Measurements from ENCODE around the gene DAZ3. TPM values are rescaled to one million over a fixed set of nuclear protein-coding genes. Genes with fewer than 3 reads are reported as not detected.
"Not testable (repeated sequence)": the region's sequence is repeated elsewhere in the genome, so short reads cannot be mapped to it uniquely, and the experiment has no call there.

DAZ3 gene
- total RNA-seq (not detected), polyA plus RNA-seq (ENCODE audit: insufficient read depth, low read depth, low replicate concordance) (not detected)
- long read RNA-seq, donor 1, result 0 reads
- long read RNA-seq, donor 2, result 0 reads
- long read RNA-seq, donor 3, result 0 reads
- long read RNA-seq, donor 4, result 0 reads
- long read RNA-seq, donor 5, result 0 reads
- long read RNA-seq, donor 6, result 0 reads
- long read RNA-seq, donor 7, result 0 reads
- long read RNA-seq, donor 8, result 0 reads
- long read RNA-seq, donor 9, result 0 reads
- long read RNA-seq, donor 10, result 0 reads

DNA sequence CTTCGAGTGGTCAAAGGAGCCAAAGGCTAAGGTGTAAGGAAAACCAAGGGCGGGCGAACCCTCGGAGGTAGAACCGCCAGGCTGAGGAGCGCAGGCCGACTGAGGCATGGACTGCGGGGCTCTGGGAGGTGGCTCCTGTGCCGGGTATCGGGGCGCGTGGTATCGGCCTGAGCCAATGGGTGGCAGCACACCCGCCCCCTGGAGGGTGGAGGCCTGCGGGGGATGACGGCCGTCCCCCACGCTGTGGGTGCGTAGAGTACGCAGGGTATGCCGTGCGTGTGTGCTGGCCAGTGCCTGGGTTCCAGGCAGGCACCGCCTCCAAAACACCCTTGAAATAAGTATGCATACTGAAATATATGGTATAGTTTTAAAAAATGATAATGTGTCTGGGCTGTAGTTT, at the start of gene DAZ3:
Gene DAZ3 (minus strand): TSS at position 101 of the 400 bp plus-strand sequence. CDS start 208 bp downstream, outside the sequence.
- H3K27ac ChIP-seq (ENCODE audit: low read depth in 2 of 2, low read length in 2 of 2); DNase-seq; FAIRE-seq; H3K9ac ChIP-seq (ENCODE audit: low read length in 3 of 3); H3K4me3 ChIP-seq (ENCODE audit: low read length in 3 of 3); intact Hi-C loops (cut with DNase I); H3K9me3 ChIP-seq (ENCODE audit: control insufficient read depth in 2 of 3, insufficient read depth in 1 of 3, low read length in 3 of 3); H3K27me3 ChIP-seq (ENCODE audit: control insufficient read depth, insufficient read depth, low read length); H3K4me1 ChIP-seq (ENCODE audit: control insufficient read depth in 2 of 3, insufficient read depth in 2 of 3, low read depth in 1 of 3, low read length in 3 of 3); H3K36me3 ChIP-seq (ENCODE audit: control insufficient read depth in 2 of 3, insufficient read depth in 3 of 3, low read length in 3 of 3): not testable (repeated sequence)

DNA sequence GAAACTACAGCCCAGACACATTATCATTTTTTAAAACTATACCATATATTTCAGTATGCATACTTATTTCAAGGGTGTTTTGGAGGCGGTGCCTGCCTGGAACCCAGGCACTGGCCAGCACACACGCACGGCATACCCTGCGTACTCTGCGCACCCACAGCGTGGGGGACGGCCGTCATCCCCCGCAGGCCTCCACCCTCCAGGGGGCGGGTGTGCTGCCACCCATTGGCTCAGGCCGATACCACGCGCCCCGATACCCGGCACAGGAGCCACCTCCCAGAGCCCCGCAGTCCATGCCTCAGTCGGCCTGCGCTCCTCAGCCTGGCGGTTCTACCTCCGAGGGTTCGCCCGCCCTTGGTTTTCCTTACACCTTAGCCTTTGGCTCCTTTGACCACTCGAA, 20.4 kb upstream of the DAZ3 start, which contains the start of gene DAZ4:
Gene DAZ4 (plus strand): TSS at position 301 of the 400 bp plus-strand sequence. CDS start 208 bp downstream, outside the sequence.
- H3K9ac ChIP-seq (ENCODE audit: low read length in 3 of 3); H3K9me3 ChIP-seq (ENCODE audit: control insufficient read depth in 2 of 3, insufficient read depth in 1 of 3, low read length in 3 of 3); H3K4me3 ChIP-seq (ENCODE audit: low read length in 3 of 3); FAIRE-seq; H3K27ac ChIP-seq (ENCODE audit: low read depth in 2 of 2, low read length in 2 of 2); DNase-seq; H3K4me1 ChIP-seq (ENCODE audit: control insufficient read depth in 2 of 3, insufficient read depth in 2 of 3, low read depth in 1 of 3, low read length in 3 of 3); intact Hi-C loops (cut with DNase I); H3K36me3 ChIP-seq (ENCODE audit: control insufficient read depth in 2 of 3, insufficient read depth in 3 of 3, low read length in 3 of 3); H3K27me3 ChIP-seq (ENCODE audit: control insufficient read depth, insufficient read depth, low read length): not testable (repeated sequence)

DNA sequence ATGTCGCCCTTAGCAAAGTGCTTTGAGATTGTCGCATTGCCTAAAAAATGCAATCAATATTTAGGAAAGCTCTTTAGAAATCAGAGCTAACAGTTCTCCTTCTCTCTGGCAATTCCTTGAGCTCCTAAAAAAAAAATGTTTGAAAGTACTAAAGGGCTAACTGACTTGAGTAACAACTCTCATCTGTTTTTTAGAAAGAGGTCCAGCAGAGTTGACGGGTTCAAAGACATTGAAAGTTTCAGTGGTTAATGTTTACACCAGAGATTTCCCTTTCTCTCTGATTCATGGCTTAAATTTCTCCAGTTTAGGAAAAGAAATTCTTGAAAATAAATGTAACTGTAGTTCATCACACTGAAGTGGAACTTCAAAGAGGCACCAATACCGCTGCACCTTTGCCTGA, 11.9 kb upstream of the DAZ3 start:
- H3K9me3 ChIP-seq (ENCODE audit: control insufficient read depth in 2 of 3, insufficient read depth in 1 of 3, low read length in 3 of 3); H3K4me1 ChIP-seq (ENCODE audit: control insufficient read depth in 2 of 3, insufficient read depth in 2 of 3, low read depth in 1 of 3, low read length in 3 of 3); DNase-seq; H3K27ac ChIP-seq (ENCODE audit: low read depth in 2 of 2, low read length in 2 of 2); H3K9ac ChIP-seq (ENCODE audit: low read length in 3 of 3); H3K27me3 ChIP-seq (ENCODE audit: control insufficient read depth, insufficient read depth, low read length); H3K36me3 ChIP-seq (ENCODE audit: control insufficient read depth in 2 of 3, insufficient read depth in 3 of 3, low read length in 3 of 3); H3K4me3 ChIP-seq (ENCODE audit: low read length in 3 of 3); intact Hi-C loops (cut with DNase I); FAIRE-seq: not testable (repeated sequence)

- H3K9me3 ChIP-seq (ENCODE audit: control insufficient read depth in 2 of 3, insufficient read depth in 1 of 3, low read length in 3 of 3); H3K9ac ChIP-seq (ENCODE audit: low read length in 3 of 3); H3K4me3 ChIP-seq (ENCODE audit: low read length in 3 of 3); H3K4me1 ChIP-seq (ENCODE audit: control insufficient read depth in 2 of 3, insufficient read depth in 2 of 3, low read depth in 1 of 3, low read length in 3 of 3); FAIRE-seq; H3K27ac ChIP-seq (ENCODE audit: low read depth in 2 of 2, low read length in 2 of 2); H3K27me3 ChIP-seq (ENCODE audit: control insufficient read depth, insufficient read depth, low read length); DNase-seq; intact Hi-C loops (cut with DNase I); H3K36me3 ChIP-seq (ENCODE audit: control insufficient read depth in 2 of 3, insufficient read depth in 3 of 3, low read length in 3 of 3): not testable (repeated sequence)
These were observed 11.1 kb upstream of the DAZ3 start for GRCh38 chrY:24824184-24824879.

DNA sequence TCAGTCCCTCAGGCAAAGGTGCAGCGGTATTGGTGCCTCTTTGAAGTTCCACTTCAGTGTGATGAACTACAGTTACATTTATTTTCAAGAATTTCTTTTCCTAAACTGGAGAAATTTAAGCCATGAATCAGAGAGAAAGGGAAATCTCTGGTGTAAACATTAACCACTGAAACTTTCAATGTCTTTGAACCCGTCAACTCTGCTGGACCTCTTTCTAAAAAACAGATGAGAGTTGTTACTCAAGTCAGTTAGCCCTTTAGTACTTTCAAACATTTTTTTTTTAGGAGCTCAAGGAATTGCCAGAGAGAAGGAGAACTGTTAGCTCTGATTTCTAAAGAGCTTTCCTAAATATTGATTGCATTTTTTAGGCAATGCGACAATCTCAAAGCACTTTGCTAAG, 8.6 kb upstream of the DAZ3 start:
- DNase-seq; H3K27me3 ChIP-seq (ENCODE audit: control insufficient read depth, insufficient read depth, low read length); FAIRE-seq; H3K9me3 ChIP-seq (ENCODE audit: control insufficient read depth in 2 of 3, insufficient read depth in 1 of 3, low read length in 3 of 3); H3K4me3 ChIP-seq (ENCODE audit: low read length in 3 of 3); H3K36me3 ChIP-seq (ENCODE audit: control insufficient read depth in 2 of 3, insufficient read depth in 3 of 3, low read length in 3 of 3); H3K4me1 ChIP-seq (ENCODE audit: control insufficient read depth in 2 of 3, insufficient read depth in 2 of 3, low read depth in 1 of 3, low read length in 3 of 3); intact Hi-C loops (cut with DNase I); H3K27ac ChIP-seq (ENCODE audit: low read depth in 2 of 2, low read length in 2 of 2); H3K9ac ChIP-seq (ENCODE audit: low read length in 3 of 3): not testable (repeated sequence)

Other genes with a start within 250 kb of the DAZ3 start
- gene BPY2B, start 195.4 kb downstream of the DAZ3 start, total RNA-seq, result not detected
- not detected for gene BPY2B, start 195.4 kb downstream of the DAZ3 start, polyA plus RNA-seq (ENCODE audit: insufficient read depth, low read depth, low replicate concordance)
- gene DAZ4, start 20.5 kb upstream of the DAZ3 start, total RNA-seq, result not detected
- not detected for gene DAZ4, start 20.5 kb upstream of the DAZ3 start, polyA plus RNA-seq (ENCODE audit: insufficient read depth, low read depth, low replicate concordance)
- not detected for gene BPY2C, start 238.7 kb upstream of the DAZ3 start, total RNA-seq
- gene BPY2C, start 238.7 kb upstream of the DAZ3 start, polyA plus RNA-seq (ENCODE audit: insufficient read depth, low read depth, low replicate concordance), result not detected